Ammon's horn (tissue), 1 donor: ENCODE results near the gene REP15.
"Not testable (repeated sequence)": the region's sequence is repeated elsewhere in the genome, so short reads cannot be mapped to it uniquely, and the experiment has no call there.

ENCODE experiments used
- DNase-seq: peaks from one replicate; pipeline ENCODE4 v3.0.0-alpha.2; 2016; ENCODE audit warnings: low spot score

The REP15 gene

GRCh38 chr12:27696293-27696652 is at the start of gene REP15:
Gene REP15, plus strand, starts transcription at chr12:27696447. Its CDS starts 116 bp downstream, at chr12:27696563.
- no peak for DNase-seq

DNA sequence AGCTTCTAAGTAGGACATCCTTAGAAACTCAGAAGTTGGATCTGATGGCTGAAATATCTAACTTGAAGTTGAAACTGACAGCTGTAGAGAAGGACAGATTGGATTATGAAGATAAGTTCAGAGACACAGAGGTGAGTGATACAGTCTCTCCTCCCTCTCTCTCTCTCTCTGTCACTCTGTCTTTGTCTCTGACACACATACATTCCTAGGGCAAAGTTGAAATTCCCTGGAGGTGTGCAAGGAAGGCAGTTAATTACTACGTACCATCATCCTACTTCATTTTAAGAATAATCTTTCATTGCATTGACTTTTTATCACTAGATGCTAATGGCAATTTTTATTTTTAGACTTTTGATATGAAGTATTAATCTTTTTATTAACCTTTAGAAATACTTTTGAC is 46.2 kb upstream of the REP15 start:
- DNase-seq = no peak

DNA sequence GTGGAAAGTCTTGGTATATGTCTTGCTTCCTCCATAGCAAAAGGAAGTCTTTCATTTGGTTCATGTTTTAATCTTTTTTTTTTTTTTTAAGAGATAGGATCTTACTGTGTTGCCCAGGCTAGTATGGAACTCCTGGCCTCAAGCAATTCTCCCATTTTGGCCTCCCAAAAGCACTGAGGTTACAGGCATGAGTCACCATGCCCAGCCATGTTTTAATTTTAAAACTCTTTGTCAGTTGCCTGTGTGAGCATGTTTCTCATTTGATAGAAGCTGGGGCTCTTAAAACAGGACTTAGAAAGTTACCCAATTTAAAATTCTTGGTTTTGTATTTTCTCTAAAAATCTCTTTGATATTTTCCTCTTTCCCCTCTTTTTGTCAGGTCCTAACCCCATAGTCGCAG is 45.0 kb upstream of the REP15 start:
- no peak for DNase-seq

- DNase-seq = peak; percentile 90
These were observed 44.0 kb upstream of the REP15 start for GRCh38 chr12:27652174-27652763.

- DNase-seq = no peak
These were observed 42.6 kb upstream of the REP15 start for GRCh38 chr12:27653661-27654060.

DNA sequence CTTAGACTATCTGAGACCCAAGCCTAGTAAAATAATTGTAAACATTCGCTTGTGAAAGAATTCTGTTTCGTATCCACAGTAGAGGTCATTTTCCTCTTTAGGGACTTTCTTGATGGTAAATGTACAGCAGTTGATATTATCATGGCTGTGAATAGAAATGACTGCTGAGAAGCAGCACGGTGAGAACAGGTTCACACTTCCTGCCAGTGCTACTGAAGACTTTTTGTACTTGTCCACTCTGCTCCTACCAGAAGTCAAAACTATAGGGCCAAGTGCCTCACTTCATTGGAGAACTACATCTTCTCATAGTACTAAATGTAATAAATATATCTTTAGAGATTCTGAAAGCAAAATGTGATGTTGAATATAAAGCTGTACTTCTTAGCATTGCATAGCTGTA is 40.8 kb upstream of the REP15 start:
- DNase-seq = not testable (repeated sequence)

- no peak for DNase-seq
These were observed 39.0 kb upstream of the REP15 start for GRCh38 chr12:27657296-27657695.

DNA sequence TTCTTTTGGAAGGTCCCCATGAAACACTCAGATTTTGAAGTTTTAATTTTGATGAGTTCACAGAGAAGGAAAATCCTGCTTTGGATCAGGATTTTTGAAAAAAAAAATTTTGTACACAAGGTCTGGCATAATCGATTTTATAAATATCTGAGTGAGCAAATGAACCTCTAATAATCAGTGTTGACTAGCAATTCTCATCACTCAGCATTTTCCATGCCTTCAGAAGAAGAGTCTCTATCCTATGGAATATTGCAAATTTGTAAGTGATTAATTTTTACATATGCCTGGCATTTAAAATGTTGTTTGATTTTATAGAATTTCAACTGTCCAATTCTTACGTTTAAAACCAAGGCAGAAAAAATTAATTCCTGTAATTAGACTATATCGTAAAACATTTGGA is 30.5 kb upstream of the REP15 start:
- DNase-seq = no peak

DNA sequence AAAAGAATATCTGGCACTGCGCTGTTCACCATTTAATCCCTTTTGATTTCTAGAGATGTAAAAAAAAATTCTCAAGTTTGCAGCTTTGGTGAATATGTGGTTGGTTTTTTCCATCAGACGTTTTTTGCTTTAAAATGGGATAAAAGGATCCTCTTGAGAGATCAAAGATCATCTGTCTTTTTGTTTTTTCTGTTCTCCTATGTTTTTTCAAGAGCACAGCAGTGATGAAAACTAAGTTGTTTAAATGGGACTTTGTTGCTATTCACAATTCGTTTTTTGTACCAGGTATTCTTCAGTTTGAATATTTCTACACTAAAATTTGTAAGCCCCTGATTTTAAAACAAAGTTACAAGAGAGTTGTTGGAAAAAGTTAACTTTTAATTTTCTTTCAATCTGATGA is 29.7 kb upstream of the REP15 start:
- no peak for DNase-seq

DNA sequence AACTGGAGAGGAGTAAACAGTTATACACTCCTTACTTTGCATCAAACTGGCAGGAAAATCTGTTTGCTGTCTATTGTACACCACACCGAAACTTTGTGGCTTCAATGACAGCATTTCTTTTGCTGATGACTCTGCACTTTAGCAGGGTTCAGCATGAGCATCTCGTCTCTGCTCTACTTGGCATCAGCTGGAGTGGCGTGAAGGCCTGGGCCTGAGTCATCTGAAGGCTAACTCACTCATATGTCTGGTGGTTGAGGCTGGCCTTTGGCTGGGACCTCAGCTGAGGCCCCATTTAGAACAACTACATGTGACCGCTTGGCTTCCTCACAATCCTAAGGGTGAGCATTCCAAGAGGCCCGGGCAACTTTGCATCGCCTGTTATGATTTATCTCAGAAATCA is 28.7 kb upstream of the REP15 start:
- no peak for DNase-seq

DNA sequence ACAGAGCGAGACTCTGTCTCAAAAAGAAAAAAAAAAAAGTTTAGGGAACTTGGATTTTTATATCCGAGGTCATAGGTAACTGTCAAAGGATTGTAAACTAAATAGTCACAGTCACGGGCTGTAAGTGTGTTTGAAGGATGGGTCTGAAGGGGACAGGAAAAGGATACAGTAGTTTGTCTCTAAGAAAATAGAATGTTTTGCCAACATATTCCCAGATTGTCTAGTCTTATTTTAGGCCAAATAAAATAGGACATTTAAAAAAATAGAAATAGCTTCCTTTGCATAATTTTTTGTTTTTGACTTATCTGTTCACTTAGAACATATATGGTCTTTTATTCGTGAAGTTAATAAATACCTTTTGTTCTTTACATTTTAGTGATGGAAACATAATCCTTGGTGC is 24.2 kb upstream of the REP15 start:
- DNase-seq = no peak

DNA sequence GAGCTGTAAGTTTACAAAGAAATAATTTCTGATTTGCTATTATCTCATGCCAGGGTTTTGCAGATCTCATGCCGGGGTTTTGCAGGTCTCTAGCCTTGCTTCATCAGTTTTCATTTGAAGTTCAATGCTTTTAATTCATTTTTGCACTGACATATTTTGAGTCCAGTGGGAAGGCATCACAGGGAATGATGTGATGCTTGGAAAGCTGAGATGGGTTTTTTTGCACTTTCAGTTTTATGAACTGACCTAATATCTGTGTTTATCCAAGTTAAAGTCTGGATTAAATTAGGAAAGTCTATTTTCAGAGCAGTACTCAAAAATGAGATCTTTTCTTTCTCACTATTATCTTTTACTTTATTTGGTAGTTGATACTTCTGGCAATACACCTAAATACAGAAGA is 23.6 kb upstream of the REP15 start:
- no peak for DNase-seq

GRCh38 chr12:27673101-27673718 is 23.0 kb upstream of the REP15 start:
- DNase-seq = no peak

GRCh38 chr12:27674989-27675388 is 21.3 kb upstream of the REP15 start:
- DNase-seq = no peak

GRCh38 chr12:27680619-27681018 is 15.6 kb upstream of the REP15 start:
- DNase-seq = no peak

- no peak for DNase-seq
These were observed 13.7 kb upstream of the REP15 start for GRCh38 chr12:27682534-27682933.

DNA sequence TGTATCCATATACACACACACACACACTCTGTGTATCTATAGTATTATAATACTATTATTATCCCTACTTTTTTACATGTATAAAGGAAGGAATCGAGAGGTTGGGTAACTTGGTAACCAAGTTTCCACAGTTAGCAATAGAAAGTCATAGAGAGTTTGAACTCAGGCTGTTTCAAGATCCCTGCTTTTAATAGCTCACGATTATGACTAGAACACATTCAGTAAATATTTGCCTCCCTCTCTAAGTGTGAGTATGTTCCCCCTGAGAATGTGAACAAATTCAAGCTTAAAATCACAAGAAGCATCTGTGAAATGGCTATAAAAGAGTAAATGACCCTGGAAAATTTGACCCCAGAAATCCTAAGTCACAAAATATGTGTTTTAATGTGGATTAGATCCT is 11.0 kb upstream of the REP15 start:
- no peak for DNase-seq

DNA sequence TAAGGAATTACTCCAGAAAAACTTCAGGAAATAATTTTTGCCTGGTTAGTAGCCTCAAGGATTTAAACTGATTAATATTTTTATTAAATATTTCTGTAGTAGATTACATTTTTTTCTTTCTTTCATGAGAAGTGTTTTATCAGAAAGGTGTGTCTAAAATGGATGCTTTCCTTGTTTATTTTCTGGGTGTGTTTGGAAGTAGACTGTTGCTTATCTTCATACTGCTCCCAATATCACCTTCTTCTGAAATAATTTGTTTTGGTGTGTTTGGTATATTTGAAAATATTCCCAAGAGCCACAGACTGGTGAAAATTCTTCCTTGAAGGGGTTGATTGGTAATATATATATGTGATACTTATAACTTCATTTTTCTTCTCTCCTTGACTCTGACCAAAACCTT is 10.1 kb upstream of the REP15 start:
- no peak for DNase-seq

- DNase-seq = no peak
These were observed 7.6 kb upstream of the REP15 start for GRCh38 chr12:27688671-27689070.

- no peak for DNase-seq
These were observed 6.6 kb upstream of the REP15 start for GRCh38 chr12:27689558-27690180.

- no peak for DNase-seq
These were observed 2.8 kb upstream of the REP15 start for GRCh38 chr12:27693403-27693802.

- DNase-seq = no peak
These were observed 523 bp upstream of the REP15 start for GRCh38 chr12:27695556-27696292.

DNA sequence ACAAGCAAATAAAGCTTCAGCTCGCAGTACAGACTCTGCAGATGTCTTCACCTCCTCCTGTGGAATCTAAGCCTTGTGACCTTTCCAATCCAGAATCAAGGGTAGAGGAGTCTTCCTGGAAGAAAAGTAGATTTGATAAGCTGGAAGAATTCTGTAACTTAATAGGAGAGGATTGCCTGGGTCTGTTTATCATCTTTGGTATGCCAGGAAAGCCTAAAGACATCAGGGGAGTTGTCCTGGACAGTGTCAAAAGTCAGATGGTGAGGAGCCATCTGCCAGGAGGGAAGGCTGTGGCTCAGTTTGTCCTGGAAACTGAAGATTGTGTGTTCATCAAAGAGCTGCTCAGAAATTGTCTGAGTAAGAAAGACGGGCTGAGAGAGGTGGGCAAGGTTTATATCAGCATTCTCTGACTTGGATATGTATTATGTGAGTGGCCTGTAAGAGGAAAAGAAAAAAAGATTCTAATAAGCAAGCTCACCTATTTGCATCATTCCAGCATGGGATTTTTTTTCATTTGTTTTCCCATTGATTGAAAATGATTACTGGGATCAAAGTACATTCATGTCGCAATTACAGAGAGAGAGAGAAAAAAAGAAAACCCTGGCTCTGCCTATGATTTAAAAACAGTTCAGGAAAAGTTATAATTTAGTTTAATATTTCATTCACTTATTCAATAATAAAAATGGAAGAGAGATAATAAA is 767 bp downstream of the REP15 start:
- DNase-seq = no peak
